ENCODE results near the gene TOLLIP. TPM values are rescaled to one million over a fixed set of nuclear protein-coding genes. Genes with fewer than 3 reads are reported as not detected.
"Not testable (repeated sequence)": the region's sequence is repeated elsewhere in the genome, so short reads cannot be mapped to it uniquely, and the experiment has no call there.

The TOLLIP gene
- total RNA-seq, 2 donors from 2014 or later: 46.0 to 46.3 TPM

- Histone ChIP-seq H3K4me3 (no peak overlapping the region), H3K27ac (no peak overlapping the region), H3K4me1 (ENCODE audit: control insufficient read depth in 1 of 2, low read depth in 2 of 2) (peaks cover 0 to 9% of the 10 kb centered on the region in 2 donors), H3K36me3 (no peaks in the 10 kb centered on the region), H3K27me3 (replicated peaks; ENCODE audit: insufficient read depth) (no peaks in the 10 kb centered on the region), H3K9me3 (no peaks in the 10 kb centered on the region)
- no peak for ATAC-seq (ENCODE audit: insufficient number of reproducible peaks, low FRiP score, low read depth)
- TF ChIP-seq, protein P1, sequence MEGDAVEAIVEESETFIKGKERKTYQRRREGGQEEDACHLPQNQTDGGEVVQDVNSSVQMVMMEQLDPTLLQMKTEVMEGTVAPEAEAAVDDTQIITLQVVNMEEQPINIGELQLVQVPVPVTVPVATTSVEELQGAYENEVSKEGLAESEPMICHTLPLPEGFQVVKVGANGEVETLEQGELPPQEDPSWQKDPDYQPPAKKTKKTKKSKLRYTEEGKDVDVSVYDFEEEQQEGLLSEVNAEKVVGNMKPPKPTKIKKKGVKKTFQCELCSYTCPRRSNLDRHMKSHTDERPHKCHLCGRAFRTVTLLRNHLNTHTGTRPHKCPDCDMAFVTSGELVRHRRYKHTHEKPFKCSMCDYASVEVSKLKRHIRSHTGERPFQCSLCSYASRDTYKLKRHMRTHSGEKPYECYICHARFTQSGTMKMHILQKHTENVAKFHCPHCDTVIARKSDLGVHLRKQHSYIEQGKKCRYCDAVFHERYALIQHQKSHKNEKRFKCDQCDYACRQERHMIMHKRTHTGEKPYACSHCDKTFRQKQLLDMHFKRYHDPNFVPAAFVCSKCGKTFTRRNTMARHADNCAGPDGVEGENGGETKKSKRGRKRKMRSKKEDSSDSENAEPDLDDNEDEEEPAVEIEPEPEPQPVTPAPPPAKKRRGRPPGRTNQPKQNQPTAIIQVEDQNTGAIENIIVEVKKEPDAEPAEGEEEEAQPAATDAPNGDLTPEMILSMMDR (IDR thresholded peaks at IDR 0.05): no peak
- DNase-seq (ENCODE audit: low spot score): no peak
Observed at GRCh38 chr11:1341928-1342524, 32.6 kb upstream of the TOLLIP start.

- ATAC-seq (ENCODE audit: insufficient number of reproducible peaks, low FRiP score, low read depth); H3K36me3 ChIP-seq; H3K9me3 ChIP-seq; H3K4me1 ChIP-seq (ENCODE audit: control insufficient read depth in 1 of 2, low read depth in 2 of 2); H3K4me3 ChIP-seq; DNase-seq (ENCODE audit: low spot score); H3K27ac ChIP-seq; H3K27me3 ChIP-seq (replicated peaks; ENCODE audit: insufficient read depth): not testable (repeated sequence)
Observed at GRCh38 chr11:1341226-1341625, 31.8 kb upstream of the TOLLIP start.

DNA sequence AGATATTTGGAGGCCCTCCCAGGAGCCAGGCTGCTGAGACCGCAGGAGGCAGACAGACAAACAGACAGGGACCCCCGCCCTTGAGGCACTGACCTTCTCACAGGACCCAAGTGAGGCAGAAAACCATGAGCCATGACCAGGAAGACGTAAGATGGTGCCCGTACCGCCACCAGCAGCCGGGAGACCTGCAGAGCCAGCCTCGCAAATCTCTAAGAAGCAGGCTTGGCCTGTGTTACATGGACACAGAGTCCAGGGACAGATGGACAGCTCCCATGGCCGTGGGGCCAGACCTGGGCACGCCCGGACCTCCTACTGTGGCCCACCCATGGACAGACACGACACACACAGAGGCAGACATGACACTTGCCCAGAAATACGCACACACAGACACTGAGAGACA lies 30.7 kb upstream of the TOLLIP start:
- H3K27me3 ChIP-seq (replicated peaks; ENCODE audit: insufficient read depth): no peaks in the 10 kb centered on the region
- no peak for DNase-seq (ENCODE audit: low spot score)

GRCh38 chr11:1339066-1339675 lies 29.7 kb upstream of the TOLLIP start:
- ATAC-seq (ENCODE audit: insufficient number of reproducible peaks, low FRiP score, low read depth) (no peak), DNase-seq (ENCODE audit: low spot score) (no peak)
- Histone ChIP-seq H3K36me3 (no peaks in the 10 kb centered on the region), H3K27ac (no peak overlapping the region), H3K9me3 (no peaks in the 10 kb centered on the region), H3K4me3 (no peak overlapping the region), H3K27me3 (replicated peaks; ENCODE audit: insufficient read depth) (no peaks in the 10 kb centered on the region), H3K4me1 (ENCODE audit: control insufficient read depth in 1 of 2, low read depth in 2 of 2) (peaks cover 8 to 22% of the 10 kb centered on the region in 2 donors)
- TF ChIP-seq, protein P1 (IDR thresholded peaks at IDR 0.05): no peak

More for the DNA sequence above, 30.7 kb upstream of the TOLLIP start:
- no peak overlapping the region for H3K27ac ChIP-seq
- no peaks in the 10 kb centered on the region for H3K36me3 ChIP-seq
- H3K4me1 ChIP-seq (ENCODE audit: control insufficient read depth in 1 of 2, low read depth in 2 of 2): peaks cover 7 to 19% of the 10 kb centered on the region in 2 donors
- TF ChIP-seq, protein P1 (IDR thresholded peaks at IDR 0.05): no peak
- ATAC-seq (ENCODE audit: insufficient number of reproducible peaks, low FRiP score, low read depth): no peak
- no peak overlapping the region for H3K4me3 ChIP-seq
- H3K9me3 ChIP-seq: no peaks in the 10 kb centered on the region

DNA sequence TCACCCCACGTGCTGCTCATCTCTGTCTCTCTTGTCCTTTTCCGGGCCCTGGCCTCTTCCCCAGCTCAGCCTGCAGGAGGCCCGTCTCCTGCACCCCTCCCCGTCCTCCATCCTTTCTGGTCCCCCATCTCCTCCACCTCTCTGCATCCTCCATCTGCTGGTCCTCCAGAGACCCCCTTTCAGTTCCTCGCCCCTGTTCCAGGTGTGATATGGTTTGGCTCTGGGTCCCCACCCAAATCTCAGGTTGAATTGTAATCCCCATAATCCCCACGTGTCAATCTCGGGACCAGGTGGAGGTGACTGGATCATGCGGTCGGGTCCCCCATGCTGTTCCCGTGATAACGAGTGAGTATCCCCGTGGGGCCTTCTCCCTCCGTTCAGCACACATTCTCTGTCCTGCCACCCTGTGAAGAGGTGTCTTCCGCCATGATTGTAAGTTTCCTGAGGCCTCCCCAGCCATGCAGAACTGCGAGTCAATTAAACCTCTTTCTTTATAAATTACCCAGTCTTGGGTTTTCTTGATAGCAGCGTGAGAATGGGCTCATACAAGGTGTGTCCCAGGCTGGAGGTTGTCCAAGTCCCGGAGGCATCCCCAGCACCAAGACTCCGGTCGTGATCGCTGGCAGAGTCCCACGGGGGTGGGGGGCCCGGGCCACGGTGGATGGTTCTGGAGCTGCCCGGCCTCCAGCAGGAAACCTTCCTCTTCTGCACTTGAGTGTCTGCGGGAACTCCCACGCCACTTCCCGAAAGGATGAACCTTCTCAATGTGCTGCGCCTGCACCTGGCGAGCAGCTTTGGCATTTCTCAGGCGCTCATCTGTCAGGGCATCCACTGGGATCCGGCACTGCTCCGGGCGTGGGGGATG lies 29.0 kb upstream of the TOLLIP start:
- DNase-seq (ENCODE audit: low spot score): no peak
- no peak for ATAC-seq (ENCODE audit: insufficient number of reproducible peaks, low FRiP score, low read depth)
- no peaks in the 10 kb centered on the region for H3K36me3 ChIP-seq
- peak overlapping the region in 1 of 2 donors; percentile 1 for H3K27ac ChIP-seq
- no peaks in the 10 kb centered on the region for H3K27me3 ChIP-seq (replicated peaks; ENCODE audit: insufficient read depth)
- H3K4me1 ChIP-seq (ENCODE audit: control insufficient read depth in 1 of 2, low read depth in 2 of 2): peaks cover 8 to 22% of the 10 kb centered on the region in 2 donors
- TF ChIP-seq, protein P1 (IDR thresholded peaks at IDR 0.05): no peak
- H3K9me3 ChIP-seq: no peaks in the 10 kb centered on the region
- H3K4me3 ChIP-seq: no peak overlapping the region
